ENCODE data around the gene GHRHR. TPM values are rescaled to one million over a fixed set of nuclear protein-coding genes. Genes with fewer than 3 reads are reported as not detected.

The GHRHR gene
- total and polyA plus RNA-seq, 2 donors (not counting 1 experiment from before 2014, with no cell fraction given), result not detected

DNA sequence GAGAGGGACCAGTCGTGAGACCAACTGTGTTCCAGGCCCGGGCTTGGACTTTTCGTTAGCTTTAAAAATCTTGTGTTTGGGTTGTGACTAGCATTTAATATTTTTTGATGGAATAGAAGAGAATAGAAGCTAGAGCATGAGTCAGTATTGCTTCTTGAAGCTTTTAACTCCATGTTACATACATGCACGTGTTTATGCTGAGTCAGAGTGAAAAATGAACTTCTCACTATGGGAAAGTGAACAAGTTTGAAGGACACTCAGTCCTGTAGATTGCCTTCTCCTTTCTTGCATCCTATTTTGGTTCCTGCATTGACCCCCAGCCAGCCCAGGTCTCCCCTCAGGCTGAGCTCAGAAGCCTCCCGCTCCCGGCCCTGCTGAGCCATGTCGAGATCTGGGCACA is 31.8 kb downstream of the GHRHR start:
- Histone ChIP-seq H3K4me1 (ENCODE audit: control insufficient read depth in 2 of 2, insufficient read depth in 2 of 2, low read length in 2 of 2) (no peaks in the 10 kb centered on the region), H3K4me2 (replicated peaks; ENCODE audit: low read depth, low read length, poor library complexity, severe bottlenecking) (no peak overlapping the region), H3K27ac (ENCODE audit: low read length in 2 of 2) (no peak overlapping the region), H2AFZ (ENCODE audit: insufficient read depth, low read depth, low read length, poor library complexity, severe bottlenecking) (no peak overlapping the region), H3K36me3 (replicated peaks in 1 of 2; ENCODE audit: control extremely low read depth in 1 of 2, control insufficient read depth in 1 of 2, extremely low read depth in 1 of 2, insufficient read depth in 2 of 2, low read length in 1 of 2) (no peaks in the 10 kb centered on the region), H3K4me3 (ENCODE audit: control extremely low read depth in 1 of 5, extremely low read depth in 1 of 5, insufficient read depth in 1 of 5, low read depth in 2 of 5, low read length in 4 of 5) (no peak overlapping the region), H3K9ac (ENCODE audit: low read length) (no peak overlapping the region), H3K27me3 (replicated peaks in 1 of 4; ENCODE audit: control extremely low read depth in 1 of 4, control insufficient read depth in 3 of 4, insufficient read depth in 4 of 4, low read length in 3 of 4) (no peaks in the 10 kb centered on the region), H4K20me1 (ENCODE audit: control insufficient read depth, insufficient read depth, low read length, poor library complexity, severe bottlenecking) (no peaks in the 10 kb centered on the region), H3K79me2 (ENCODE audit: control insufficient read depth, insufficient read depth, low read length) (no peaks in the 10 kb centered on the region), H3K9me3 (ENCODE audit: control extremely low read depth in 1 of 3, control insufficient read depth in 2 of 3, insufficient read depth in 1 of 3, low read length in 2 of 3) (peaks cover 0 to 20% (median 0%) of the 10 kb centered on the region in 3 donors)
- Mint-ChIP-seq H3K4me3 (no peak overlapping the region), H3K4me1 (no peaks in the 10 kb centered on the region), H3K9me3 (ENCODE audit: insufficient read depth) (no peaks in the 10 kb centered on the region), H3K27ac (no peak overlapping the region), H3K27me3 (peaks cover under 1% of the 10 kb centered on the region)
- WGBS (ENCODE audit: insufficient coverage), result 94% methylated on average over 3 of the region's 7 CpGs
- no peak for ATAC-seq (ENCODE audit: low read depth)
- intact Hi-C loops (cut with micrococcal nuclease), result no loop called here
- CTCF ChIA-PET, result interaction anchor here (5.1 kb wide), 1 partner anchor 12 kb away, joined by 20 read pairs; no protein-coding TSS in a partner anchor
- POLR2A ChIA-PET, result no interaction called here
- no peak for DNase-seq
- TF ChIP-seq, protein P1, sequence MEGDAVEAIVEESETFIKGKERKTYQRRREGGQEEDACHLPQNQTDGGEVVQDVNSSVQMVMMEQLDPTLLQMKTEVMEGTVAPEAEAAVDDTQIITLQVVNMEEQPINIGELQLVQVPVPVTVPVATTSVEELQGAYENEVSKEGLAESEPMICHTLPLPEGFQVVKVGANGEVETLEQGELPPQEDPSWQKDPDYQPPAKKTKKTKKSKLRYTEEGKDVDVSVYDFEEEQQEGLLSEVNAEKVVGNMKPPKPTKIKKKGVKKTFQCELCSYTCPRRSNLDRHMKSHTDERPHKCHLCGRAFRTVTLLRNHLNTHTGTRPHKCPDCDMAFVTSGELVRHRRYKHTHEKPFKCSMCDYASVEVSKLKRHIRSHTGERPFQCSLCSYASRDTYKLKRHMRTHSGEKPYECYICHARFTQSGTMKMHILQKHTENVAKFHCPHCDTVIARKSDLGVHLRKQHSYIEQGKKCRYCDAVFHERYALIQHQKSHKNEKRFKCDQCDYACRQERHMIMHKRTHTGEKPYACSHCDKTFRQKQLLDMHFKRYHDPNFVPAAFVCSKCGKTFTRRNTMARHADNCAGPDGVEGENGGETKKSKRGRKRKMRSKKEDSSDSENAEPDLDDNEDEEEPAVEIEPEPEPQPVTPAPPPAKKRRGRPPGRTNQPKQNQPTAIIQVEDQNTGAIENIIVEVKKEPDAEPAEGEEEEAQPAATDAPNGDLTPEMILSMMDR (IDR thresholded peaks at IDR 0.05), result no peak
- no peak for TF ChIP-seq EZH2 (IDR thresholded peaks at IDR 0.05; ENCODE audit: borderline replicate concordance, insufficient read depth, low read depth, low read length, poor library complexity, severe bottlenecking)

GRCh38 chr7:30996256-30996655 is 32.5 kb downstream of the GHRHR start:
- CTCF ChIA-PET, result interaction anchor here (5.1 kb wide), 1 partner anchor 13 kb away, joined by 20 read pairs; no protein-coding TSS in a partner anchor
- H3K4me1 Mint-ChIP-seq, result no peaks in the 10 kb centered on the region

More at GRCh38 chr7:30996256-30996655, 32.5 kb downstream of the GHRHR start:
- Mint-ChIP-seq H3K4me3 (no peak overlapping the region), H3K27me3 (peaks cover 3% of the 10 kb centered on the region), H3K27ac (no peak overlapping the region), H3K9me3 (ENCODE audit: insufficient read depth) (no peaks in the 10 kb centered on the region)
- Histone ChIP-seq H4K20me1 (ENCODE audit: control insufficient read depth, insufficient read depth, low read length, poor library complexity, severe bottlenecking) (no peaks in the 10 kb centered on the region), H3K27ac (ENCODE audit: low read length in 2 of 2) (no peak overlapping the region), H3K4me1 (ENCODE audit: control insufficient read depth in 2 of 2, insufficient read depth in 2 of 2, low read length in 2 of 2) (no peaks in the 10 kb centered on the region), H3K79me2 (ENCODE audit: control insufficient read depth, insufficient read depth, low read length) (no peaks in the 10 kb centered on the region), H3K9me3 (ENCODE audit: control extremely low read depth in 1 of 3, control insufficient read depth in 2 of 3, insufficient read depth in 1 of 3, low read length in 2 of 3) (peaks cover 0 to 20% (median 0%) of the 10 kb centered on the region in 3 donors), H3K9ac (ENCODE audit: low read length) (no peak overlapping the region), H3K4me3 (ENCODE audit: control extremely low read depth in 1 of 5, extremely low read depth in 1 of 5, insufficient read depth in 1 of 5, low read depth in 2 of 5, low read length in 4 of 5) (no peak overlapping the region), H3K36me3 (replicated peaks in 1 of 2; ENCODE audit: control extremely low read depth in 1 of 2, control insufficient read depth in 1 of 2, extremely low read depth in 1 of 2, insufficient read depth in 2 of 2, low read length in 1 of 2) (no peaks in the 10 kb centered on the region), H2AFZ (ENCODE audit: insufficient read depth, low read depth, low read length, poor library complexity, severe bottlenecking) (no peak overlapping the region), H3K4me2 (replicated peaks; ENCODE audit: low read depth, low read length, poor library complexity, severe bottlenecking) (no peak overlapping the region), H3K27me3 (replicated peaks in 1 of 4; ENCODE audit: control extremely low read depth in 1 of 4, control insufficient read depth in 3 of 4, insufficient read depth in 4 of 4, low read length in 3 of 4) (no peaks in the 10 kb centered on the region)
- ATAC-seq (ENCODE audit: low read depth) (no peak), DNase-seq (no peak)
- TF ChIP-seq EZH2 (IDR thresholded peaks at IDR 0.05; ENCODE audit: borderline replicate concordance, insufficient read depth, low read depth, low read length, poor library complexity, severe bottlenecking), result no peak
- TF ChIP-seq, protein P1 (IDR thresholded peaks at IDR 0.05), result no peak
- intact Hi-C loops (cut with micrococcal nuclease), result no loop called here
- 95% methylated on average over 4 of the region's 6 CpGs for WGBS (ENCODE audit: insufficient coverage)
- POLR2A ChIA-PET, result no interaction called here

All from B cell (primary cell).